Testis (tissue), 3 donors: Measurements from ENCODE around the gene DYNC1LI2. TPM values are rescaled to one million over a fixed set of nuclear protein-coding genes. Genes with fewer than 3 reads are reported as not detected.

ENCODE experiments used
- DNase-seq: peaks from one replicate; pipeline ENCODE4 v3.0.0-alpha.2; 2019
- H3K27ac ChIP-seq, 2 donors: fragments of 200-600 bp; sonication (generic); one replicate each; pipeline ENCODE4 v1.5.1; 2019
- H3K27me3 ChIP-seq: fragments of 200-600 bp; sonication (generic); one replicate; pipeline ENCODE4 v1.5.1; 2019
- H3K36me3 ChIP-seq: fragments of 200-600 bp; sonication (generic); one replicate; pipeline ENCODE4 v1.5.1; 2017; ENCODE audit warnings: low read depth; ENCODE audit errors: missing control alignments
- H3K4me1 ChIP-seq: fragments of 200-600 bp; sonication (generic); one replicate; pipeline ENCODE4 v1.5.1; 2019
- H3K4me3 ChIP-seq, 2 donors: fragments of 200-600 bp; sonication (generic); one replicate each; pipeline ENCODE4 v1.5.1; 2017 to 2019
- H3K9me3 ChIP-seq: fragments of 200-600 bp; sonication (generic); one replicate; pipeline ENCODE4 v1.5.1; 2017
- CTCF ChIP-seq, 3 experiments: fragments of 450-650 bp in 2 of 3; fragments of 200-600 bp in 1 of 3; sonication (generic) in 1 of 3; IDR thresholded peaks; one replicate each; pipeline ENCODE4 v1.5.1; 2016 to 2019; ENCODE audit warnings: antibody characterized with exemption in 3 of 3, mild to moderate bottlenecking in 2 of 3, moderate library complexity in 1 of 3
- POLR2A ChIP-seq: fragments of 450-650 bp; IDR thresholded peaks from one replicate; pipeline ENCODE4 v1.6.1; 2017; ENCODE audit warnings: antibody characterized with exemption, mild to moderate bottlenecking, moderate library complexity
- WGBS, 2 donors: methylation state at CpG; one replicate each; pipeline ENCODE4 v1.1.5; 2018; 5-methylcytosine and 5-hydroxymethylcytosine counted together
- intact Hi-C: fragments of 100-400 bp; cut with DNase I; formaldehyde crosslinking; loops from one replicate; pipeline ENCODE4 v1.15.1; 2023; ENCODE audit warnings: low total_unique reads
- polyA plus RNA-seq: library from polyadenylated mRNA; stranded (reverse); fragments of 350-450 nt; fragmentation: Illumina TruSeq; extraction: RNeasy Lipid Tissue Mini Kit (QIAGEN cat#74804); gene quantifications from one replicate; pipeline ENCODE4 v1.2.3, GENCODE V29; 2014; ENCODE audit warnings: low read depth, low replicate concordance; ENCODE audit not compliant: insufficient read depth
- total RNA-seq, 2 donors: library from RNA; depleted of rRNA; stranded (reverse); fragments of >200 nt; gene quantifications; one replicate each; pipeline ENCODE4 v1.2.3, GENCODE V29; 2016

Gene DYNC1LI2
- total and polyA plus RNA-seq, 3 donors from 2014 or later = 89.0 to 145 (median 132) TPM

DNA sequence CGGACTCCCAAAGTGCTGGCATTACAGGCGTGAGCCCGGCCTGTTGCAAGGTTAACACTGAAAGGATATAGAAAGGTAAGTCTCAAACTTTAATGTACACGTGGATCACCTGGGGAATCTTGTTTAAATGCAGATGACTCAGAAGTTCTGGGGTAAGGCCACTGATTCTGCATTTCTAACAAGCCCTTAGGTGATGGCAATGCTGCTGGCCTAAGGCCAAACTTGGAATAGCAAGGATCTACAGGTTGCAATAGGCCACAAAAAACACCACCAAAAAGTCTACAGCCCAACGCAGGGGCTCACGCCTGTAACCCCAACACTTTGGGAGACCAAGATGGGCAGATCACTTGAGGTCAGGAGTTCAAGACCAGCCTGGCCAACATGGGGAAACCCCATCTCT lies 59.1 kb downstream of the DYNC1LI2 start:
- no peak for DNase-seq
- Histone ChIP-seq H3K9me3 (no peaks in the 10 kb centered on the region), H3K27ac (no peak overlapping the region), H3K4me3 (no peak overlapping the region), H3K36me3 (no peaks in the 10 kb centered on the region), H3K4me1 (peaks cover 9% of the 10 kb centered on the region), H3K27me3 (no peaks in the 10 kb centered on the region)
- WGBS, 2 donors = 93 to 94% methylated on average over 6 of the region's 6 CpGs
- TF ChIP-seq POLR2A (no peak), CTCF (IDR thresholded peaks at IDR 0.05) (no peak)
- intact Hi-C loops = no loop called here

GRCh38 chr16:66691234-66691633 lies 60.2 kb downstream of the DYNC1LI2 start:
- TF ChIP-seq CTCF (IDR thresholded peaks at IDR 0.05) = no peak
- Histone ChIP-seq H3K9me3 (no peaks in the 10 kb centered on the region), H3K36me3 (no peaks in the 10 kb centered on the region), H3K27me3 (no peaks in the 10 kb centered on the region), H3K27ac (no peak overlapping the region), H3K4me1 (peaks cover 9% of the 10 kb centered on the region), H3K4me3 (no peak overlapping the region)
- whole genome bisulfite sequencing, 2 donors = 91 to 93% methylated on average over 6 of the region's 6 CpGs
- no peak for DNase-seq
- intact Hi-C loops = no loop called here

GRCh38 chr16:66690106-66690847 lies 61.1 kb downstream of the DYNC1LI2 start:
- no peak overlapping the region for H3K4me3 ChIP-seq
- 80 to 82% methylated on average over 7 of the region's 7 CpGs for WGBS, 2 donors
- H3K27ac ChIP-seq = no peak overlapping the region
- intact Hi-C loops = no loop called here
- peaks cover 2% of the 10 kb centered on the region for H3K4me1 ChIP-seq
- no peaks in the 10 kb centered on the region for H3K9me3 ChIP-seq
- H3K27me3 ChIP-seq = no peaks in the 10 kb centered on the region
- no peaks in the 10 kb centered on the region for H3K36me3 ChIP-seq
- TF ChIP-seq CTCF (IDR thresholded peaks at IDR 0.05) (no peak), POLR2A (no peak)
- no peak for DNase-seq

- DNase-seq = no peak
- H3K9me3 ChIP-seq = no peaks in the 10 kb centered on the region
- intact Hi-C loops = no loop called here
- TF ChIP-seq POLR2A (no peak), CTCF (IDR thresholded peaks at IDR 0.05) (no peak)
- H3K36me3 ChIP-seq = no peaks in the 10 kb centered on the region
- no peak overlapping the region for H3K27ac ChIP-seq
- H3K4me3 ChIP-seq = no peak overlapping the region
- 73 to 83% methylated on average over 6 of the region's 6 CpGs for WGBS, 2 donors
- no peaks in the 10 kb centered on the region for H3K27me3 ChIP-seq
- H3K4me1 ChIP-seq = no peaks in the 10 kb centered on the region
Measured at GRCh38 chr16:66689282-66689681, 62.1 kb downstream of the DYNC1LI2 start.
